H1 (cell line): ENCODE results near the gene UTP3. TPM values are rescaled to one million over a fixed set of nuclear protein-coding genes. Genes with fewer than 3 reads are reported as not detected.

Experiments
- CTCF ChIA-PET: fragments of 300-600 bp; sonication (Branson Sonifier 250); formaldehyde crosslinking; loops from one replicate; lab custom pipeline; 2021; ENCODE audit not compliant: partially characterized antibody; lab: Charles Lee
- POLR2A ChIA-PET: fragments of 300-600 bp; sonication (Branson Sonifier 250); formaldehyde crosslinking; loops from one replicate; lab custom pipeline; 2021; ENCODE audit warnings: inconsistent platforms; ENCODE audit not compliant: partially characterized antibody; lab: Charles Lee
- DNase-seq, 2 experiments: peaks; one replicate each; pipeline versions ENCODE4 v3.0.0 to v3.0.0-alpha.2; 2010 to 2022; ENCODE audit warnings: low spot score in 2 of 2, low read depth in 1 of 2, mixed read lengths in 1 of 2
- FAIRE-seq: peaks from 2 replicates; lab custom pipeline; 2011; peaks lifted over from hg19 to GRCh38; lab: Jason Lieb, UNC
- H2AFZ ChIP-seq: 2 replicates; pipeline ENCODE4 v1.8.1; 2012; ENCODE audit warnings: low read length, inconsistent platforms
- H2AK5ac ChIP-seq: 2 replicates; pipeline ENCODE4 v1.6.1; 2013; ENCODE audit warnings: low read depth, low read length
- H2BK120ac ChIP-seq: replicated peaks from 2 replicates; pipeline ENCODE3; 2013; ENCODE audit warnings: low read depth, low read length, inconsistent platforms
- H2BK12ac ChIP-seq: 2 replicates; pipeline ENCODE4 v1.6.1; 2013; ENCODE audit warnings: low read depth, low read length
- H2BK15ac ChIP-seq: 2 replicates; pipeline ENCODE4 v1.6.1; 2013; ENCODE audit warnings: low read length
- H2BK20ac ChIP-seq: 2 replicates; pipeline ENCODE4 v1.6.1; 2013; ENCODE audit warnings: low read length
- H2BK5ac ChIP-seq: 2 replicates; pipeline ENCODE4 v1.6.1; 2013; ENCODE audit warnings: low read depth, low read length
- H3K14ac ChIP-seq: 2 replicates; pipeline ENCODE4 v1.6.1; 2013; ENCODE audit warnings: inconsistent platforms; ENCODE audit not compliant: insufficient read length
- H3K18ac ChIP-seq: 2 replicates; pipeline ENCODE4 v1.6.1; 2013; ENCODE audit warnings: low read length; ENCODE audit errors: extremely low read depth
- H3K23ac ChIP-seq: 2 replicates; pipeline ENCODE4 v1.6.1; 2013; ENCODE audit warnings: inconsistent platforms; ENCODE audit not compliant: insufficient read length
- H3K23me2 ChIP-seq: 2 replicates; pipeline ENCODE4 v1.6.1; 2013; ENCODE audit warnings: low read depth, low read length
- H3K27ac ChIP-seq: 2 replicates; pipeline ENCODE4 v1.6.1; 2011; ENCODE audit warnings: low read depth, low read length, inconsistent platforms
- H3K27me3 ChIP-seq, 4 experiments: replicated peaks in 1 of 4; 1 replicate in 1 of 4; 2 replicates in 3 of 4; pipeline versions ENCODE4 v1.6.1 to v1.8.1; 2011 to 2013; ENCODE audit warnings: low read length in 3 of 4, mild to moderate bottlenecking in 3 of 4, inconsistent platforms in 2 of 4, mixed read lengths in 2 of 4, moderate library complexity in 1 of 4; ENCODE audit not compliant: control insufficient read depth in 3 of 4, insufficient read depth in 3 of 4; ENCODE audit errors: extremely low read depth in 1 of 4
- H3K36me3 ChIP-seq, 4 experiments: 2 replicates each; pipeline versions ENCODE4 v1.6.1 to v1.8.1; 2011 to 2013; ENCODE audit warnings: mild to moderate bottlenecking in 4 of 4, low read length in 3 of 4, moderate library complexity in 2 of 4, control low read depth in 1 of 4, inconsistent platforms in 1 of 4; ENCODE audit not compliant: insufficient read depth in 4 of 4, control insufficient read depth in 2 of 4
- H3K4ac ChIP-seq: replicated peaks from 2 replicates; pipeline ENCODE3; 2013; ENCODE audit warnings: low read length, low read depth, mixed read lengths, inconsistent platforms; ENCODE audit not compliant: insufficient read length
- H3K4me1 ChIP-seq, 4 experiments: replicated peaks in 1 of 4; 1 replicate in 1 of 4; 2 replicates in 3 of 4; pipeline versions ENCODE4 v1.6.1 to v1.8.1; 2011 to 2013; ENCODE audit warnings: low read length in 3 of 4, inconsistent platforms in 2 of 4, mixed read lengths in 1 of 4; ENCODE audit not compliant: insufficient read depth in 4 of 4, control insufficient read depth in 3 of 4
- H3K4me2 ChIP-seq, 2 experiments: 2 replicates each; pipeline versions ENCODE4 v1.6.1 to v1.8.1; 2011 to 2013; ENCODE audit warnings: low read depth in 2 of 2, low read length in 2 of 2, control low read depth in 1 of 2, inconsistent platforms in 1 of 2, mild to moderate bottlenecking in 1 of 2; ENCODE audit not compliant: insufficient read depth in 1 of 2
- H3K4me3 ChIP-seq, 4 experiments: fragments of 200-600, 300-600 bp in 1 of 4; sonication (generic), shearing (Covaris generic), sonication (Bioruptor Twin) in 1 of 4; 2 replicates each; pipeline versions ENCODE4 v1.5.1 to v1.8.1; 2011 to 2016; ENCODE audit warnings: low read length in 4 of 4, low read depth in 3 of 4, control low read depth in 2 of 4, inconsistent platforms in 2 of 4, mild to moderate bottlenecking in 2 of 4, mixed read lengths in 1 of 4, moderate library complexity in 1 of 4; ENCODE audit not compliant: insufficient read depth in 2 of 4; ENCODE audit errors: extremely low read depth in 1 of 4
- H3K56ac ChIP-seq: replicated peaks from 2 replicates; pipeline ENCODE3; 2013; ENCODE audit warnings: low read depth, mild to moderate bottlenecking, mixed read lengths, low read length, inconsistent platforms; ENCODE audit not compliant: insufficient read length
- H3K79me1 ChIP-seq: 2 replicates; pipeline ENCODE4 v1.6.1; 2013; ENCODE audit warnings: low read depth, low read length, control low read depth
- H3K79me2 ChIP-seq, 2 experiments: 2 replicates each; pipeline versions ENCODE4 v1.6.1 to v1.8.1; 2012 to 2013; ENCODE audit warnings: low read length in 2 of 2, mild to moderate bottlenecking in 2 of 2, inconsistent platforms in 1 of 2; ENCODE audit not compliant: insufficient read depth in 2 of 2, control insufficient read depth in 1 of 2
- H3K9ac ChIP-seq, 4 experiments: replicated peaks in 1 of 4; 1 replicate in 1 of 4; 2 replicates in 3 of 4; pipeline versions ENCODE4 v1.6.1 to v1.8.1; 2011 to 2013; ENCODE audit warnings: low read depth in 3 of 4, low read length in 3 of 4, control low read depth in 2 of 4, mild to moderate bottlenecking in 2 of 4, moderate library complexity in 2 of 4, inconsistent platforms in 1 of 4; ENCODE audit errors: extremely low read depth in 1 of 4
- H3K9me3 ChIP-seq, 2 experiments: 2 replicates each; pipeline versions ENCODE4 v1.6.1 to v1.8.1; 2012 to 2013; ENCODE audit warnings: mild to moderate bottlenecking in 2 of 2, moderate library complexity in 2 of 2, control low read depth in 1 of 2, inconsistent platforms in 1 of 2, low read depth in 1 of 2, low read length in 1 of 2, mixed read lengths in 1 of 2; ENCODE audit not compliant: insufficient read depth in 2 of 2
- H4K20me1 ChIP-seq, 2 experiments: replicated peaks in 1 of 2; 2 replicates each; pipeline versions ENCODE3 to v1.8.1; 2011 to 2013; ENCODE audit warnings: inconsistent platforms in 2 of 2, low read length in 2 of 2, mild to moderate bottlenecking in 1 of 2; ENCODE audit not compliant: insufficient read depth in 2 of 2, control insufficient read depth in 1 of 2
- H4K5ac ChIP-seq: 2 replicates; pipeline ENCODE4 v1.6.1; 2013; ENCODE audit warnings: low read length, low read depth, mixed read lengths, inconsistent platforms; ENCODE audit not compliant: insufficient read length
- H4K8ac ChIP-seq: 2 replicates; pipeline ENCODE4 v1.8.0; 2013; ENCODE audit warnings: mild to moderate bottlenecking, moderate library complexity, low read length, inconsistent platforms; ENCODE audit not compliant: insufficient read depth; ENCODE audit errors: extremely low read depth
- H4K91ac ChIP-seq: replicated peaks from 2 replicates; pipeline ENCODE3; 2013; ENCODE audit warnings: low read length, mixed read lengths, inconsistent platforms; ENCODE audit not compliant: insufficient read length
- BACH1 ChIP-seq: IDR thresholded peaks from 2 replicates; pipeline ENCODE4 v1.6.1; 2012; ENCODE audit warnings: low read length, improper control_type of control experiment
- CHD2 ChIP-seq: IDR thresholded peaks from 2 replicates; pipeline ENCODE4 v1.6.1; 2012; ENCODE audit warnings: low read length, improper control_type of control experiment
- CREB1 ChIP-seq: IDR thresholded peaks from 2 replicates; pipeline ENCODE4 v1.6.1; 2012; ENCODE audit warnings: inconsistent platforms
- EGR1 ChIP-seq: IDR thresholded peaks from 2 replicates; pipeline ENCODE4 v1.6.1; 2011; ENCODE audit warnings: low read depth, low read length, borderline replicate concordance
- GABPA ChIP-seq: IDR thresholded peaks from 2 replicates; pipeline ENCODE4 v1.6.1; 2011; ENCODE audit warnings: mild to moderate bottlenecking, low read length, moderate library complexity, borderline replicate concordance; ENCODE audit not compliant: insufficient read depth
- JUND ChIP-seq: IDR thresholded peaks from 2 replicates; pipeline ENCODE4 v1.6.1; 2011; ENCODE audit warnings: mild to moderate bottlenecking, improper control_type of control experiment, low read length
- KDM4A ChIP-seq: IDR thresholded peaks from one replicate; pipeline ENCODE4 v1.7.1; 2012; ENCODE audit warnings: low read depth, mild to moderate bottlenecking, moderate library complexity, low read length, inconsistent platforms; ENCODE audit not compliant: severe bottlenecking
- MAX ChIP-seq: IDR thresholded peaks from 2 replicates; pipeline ENCODE4 v1.6.1; 2012; ENCODE audit warnings: inconsistent platforms
- POU5F1 ChIP-seq: IDR thresholded peaks from 2 replicates; pipeline ENCODE4 v1.6.1; 2011; ENCODE audit warnings: low read depth, mild to moderate bottlenecking, low read length, moderate library complexity
- RFX5 ChIP-seq: IDR thresholded peaks from 2 replicates; pipeline ENCODE4 v1.6.1; 2011; ENCODE audit warnings: low read depth, low read length, improper control_type of control experiment, borderline replicate concordance
- SIN3A ChIP-seq, 2 experiments: IDR thresholded peaks in 1 of 2; conservative IDR thresholded peaks in 1 of 2; 2 replicates each; pipeline ENCODE4 v1.6.1; 2011 to 2012; ENCODE audit warnings: low read length in 2 of 2, improper control_type of control experiment in 1 of 2, low read depth in 1 of 2, mild to moderate bottlenecking in 1 of 2
- SIRT6 ChIP-seq: IDR thresholded peaks from one replicate; pipeline ENCODE4 v1.7.1; 2012; ENCODE audit warnings: low read length, inconsistent platforms
- SIX5 ChIP-seq: IDR thresholded peaks from 2 replicates; pipeline ENCODE4 v1.6.1; 2011; ENCODE audit warnings: mild to moderate bottlenecking, low read depth, low read length
- SP2 ChIP-seq: IDR thresholded peaks from 2 replicates; pipeline ENCODE4 v1.6.1; 2012; ENCODE audit warnings: mild to moderate bottlenecking, low read length, inconsistent platforms
- TCF12 ChIP-seq: IDR thresholded peaks from 2 replicates; pipeline ENCODE4 v1.6.1; 2011; ENCODE audit warnings: low read depth, mild to moderate bottlenecking, low read length
- TEAD4 ChIP-seq: IDR thresholded peaks from 2 replicates; pipeline ENCODE4 v1.6.1; 2012; ENCODE audit warnings: low read depth, low read length, inconsistent platforms, mixed read lengths
- YY1 ChIP-seq: IDR thresholded peaks from 2 replicates; pipeline ENCODE4 v1.6.1; 2011; ENCODE audit warnings: low read depth, mild to moderate bottlenecking, low read length
- ZNF274 ChIP-seq: IDR thresholded peaks from 2 replicates; pipeline ENCODE4 v1.7.0; 2012; ENCODE audit warnings: low read length, borderline replicate concordance; ENCODE audit errors: extremely low read depth
- polyA plus RNA-seq, 7 experiments: library from polyadenylated mRNA; depleted of rRNA in 3 of 7; stranded (reverse) in 5 of 7; unstranded in 2 of 7; fragments of >200 nt in 5 of 7; fragments of 200-250 nt in 2 of 7; gene quantifications; 1 replicate in 5 of 7; 2 replicates in 1 of 7; 4 replicates in 1 of 7; pipeline versions ENCODE4 v1.2.1 to v1.2.3, GENCODE V29; 2011 to 2013; ENCODE audit warnings: missing spikeins in 2 of 7, mixed read lengths in 2 of 7
- total RNA-seq: library from RNA; stranded (reverse); fragmentation: NEBNext Ultra II Directional; extraction: Animal tissue kit (Norgen Biotek cat#: 25700); gene quantifications from 2 replicates; pipeline ENCODE4 v1.2.1, GENCODE V29; 2021

The UTP3 gene
- total and polyA plus RNA-seq, 2 of the 8 experiments (the other 6 are each of a cell fraction or from before 2014, with no cell fraction given) = 11.2 to 51.3 TPM

GRCh38 chr4:70674191-70674590, 14.1 kb upstream of the UTP3 start:
- H2AK5ac ChIP-seq = no peak overlapping the region
- no peak overlapping the region for H2AFZ ChIP-seq
- no peak overlapping the region for H2BK5ac ChIP-seq
- no peak overlapping the region for H3K4ac ChIP-seq
- no peak overlapping the region for H2BK15ac ChIP-seq
- H2BK20ac ChIP-seq = no peak overlapping the region
- ChIA-PET POLR2A (no interaction called here), CTCF (interaction anchor here (1.0 to 1.5 kb wide), 2 partner anchors 11 to 18 kb away, joined by 3 to 5 read pairs; no protein-coding TSS in a partner anchor)
- no peaks in the 10 kb centered on the region for H3K79me1 ChIP-seq
- no peak overlapping the region for H3K27ac ChIP-seq
- H3K14ac ChIP-seq = no peak overlapping the region
- no peaks in the 10 kb centered on the region for H3K36me3 ChIP-seq
- H4K91ac ChIP-seq = no peak overlapping the region
- no peaks in the 10 kb centered on the region for H3K9me3 ChIP-seq
- H3K56ac ChIP-seq = no peak overlapping the region
- no peak overlapping the region for H3K9ac ChIP-seq
- H3K23me2 ChIP-seq = no peaks in the 10 kb centered on the region; the same call in 1 of the 2 replicates
- no peak overlapping the region for H4K8ac ChIP-seq
- no peak overlapping the region for H2BK120ac ChIP-seq
- H3K79me2 ChIP-seq = no peaks in the 10 kb centered on the region
- H4K20me1 ChIP-seq = no peaks in the 10 kb centered on the region
- H3K4me2 ChIP-seq = no peak overlapping the region
- FAIRE-seq (no peak), DNase-seq (no peak)
- H4K5ac ChIP-seq = no peak overlapping the region
- H3K23ac ChIP-seq = no peak overlapping the region
- no peak overlapping the region for H3K18ac ChIP-seq
- H3K27me3 ChIP-seq = no peaks in the 10 kb centered on the region
- H3K4me3 ChIP-seq = no peak overlapping the region
- no peak overlapping the region for H2BK12ac ChIP-seq
- H3K4me1 ChIP-seq = no peaks in the 10 kb centered on the region
- TF ChIP-seq TCF12 = no peak
- no peak for TF ChIP-seq TEAD4
- TF ChIP-seq POU5F1 = no peak
- no peak for TF ChIP-seq RFX5
- no peak for TF ChIP-seq CREB1
- no peak for TF ChIP-seq GABPA
- TF ChIP-seq KDM4A = no peak
- no peak for TF ChIP-seq ZNF274
- TF ChIP-seq SP2 = no peak
- no peak for TF ChIP-seq CHD2
- TF ChIP-seq SIX5 = no peak
- no peak for TF ChIP-seq YY1
- no peak for TF ChIP-seq MAX
- TF ChIP-seq SIN3A (conservative IDR thresholded peaks at IDR 0.05 in 1 of 2, IDR thresholded peaks at IDR 0.05 in 1 of 2; ENCODE audit: low read depth in 1 of 2, low read length in 2 of 2) = no peak
- no peak for TF ChIP-seq EGR1
- TF ChIP-seq JUND = no peak
- no peak for TF ChIP-seq BACH1
- TF ChIP-seq SIRT6 = no peak
